Stimulated activated CD8-positive, alpha-beta memory T cell treated with anti-CD3 and anti-CD28 coated beads, Interleukin-4, amount 100 ng/mL, for 4 hours (primary cell): ENCODE data around the gene RSPH1.

Experiments
- DNase-seq, 2 donors: peaks; one replicate each; pipeline ENCODE4 v3.0.0-alpha.2; 2020; ENCODE audit warnings: low read depth in 2 of 2, low spot score in 1 of 2

RSPH1 gene

GRCh38 chr21:42513985-42514882 is 18.2 kb upstream of the RSPH1 start:
- peak in 1 of 2 donors; percentile 50 for DNase-seq

- no peak for DNase-seq
Observed at GRCh38 chr21:42513151-42513984, 17.3 kb upstream of the RSPH1 start, which contains the start of gene SLC37A1. TSS of gene SLC37A1 (plus strand) at chr21:42513852. CDS start at chr21:42518455, 4,603 bp downstream.

- no peak for DNase-seq
Observed at GRCh38 chr21:42512346-42513034, 16.5 kb upstream of the RSPH1 start.

- DNase-seq: no peak
Observed at GRCh38 chr21:42509244-42509643, 13.2 kb upstream of the RSPH1 start.

- DNase-seq: no peak
Observed at GRCh38 chr21:42508371-42508770, 12.3 kb upstream of the RSPH1 start.

GRCh38 chr21:42507418-42507817 is 11.4 kb upstream of the RSPH1 start:
- no peak for DNase-seq

GRCh38 chr21:42505090-42505726 is 9.2 kb upstream of the RSPH1 start:
- DNase-seq: no peak

- DNase-seq: no peak
Observed at GRCh38 chr21:42503711-42504110, 7.7 kb upstream of the RSPH1 start.

- DNase-seq: no peak
Observed at GRCh38 chr21:42500736-42501135, 4.7 kb upstream of the RSPH1 start.

GRCh38 chr21:42500225-42500624 is 4.2 kb upstream of the RSPH1 start:
- no peak for DNase-seq

- DNase-seq: no peak
Observed at GRCh38 chr21:42499444-42500112, 3.6 kb upstream of the RSPH1 start.

GRCh38 chr21:42498012-42498411 is 2.0 kb upstream of the RSPH1 start:
- DNase-seq: no peak

GRCh38 chr21:42496839-42497202 is 797 bp upstream of the RSPH1 start:
- DNase-seq: no peak

GRCh38 chr21:42495765-42496119 is 282 bp downstream of the RSPH1 start:
- no peak for DNase-seq

- DNase-seq: no peak
Observed at GRCh38 chr21:42495027-42495426, 997 bp downstream of the RSPH1 start.

- no peak for DNase-seq
Observed at GRCh38 chr21:42493109-42494060, 2.6 kb downstream of the RSPH1 start.

GRCh38 chr21:42492201-42492600 is 3.8 kb downstream of the RSPH1 start:
- no peak for DNase-seq

GRCh38 chr21:42491328-42491727 is 4.7 kb downstream of the RSPH1 start:
- no peak for DNase-seq

GRCh38 chr21:42490720-42491119 is 5.3 kb downstream of the RSPH1 start:
- no peak for DNase-seq
